Measurements from ENCODE around the gene WDFY4. TPM values are rescaled to one million over a fixed set of nuclear protein-coding genes. Genes with fewer than 3 reads are reported as not detected.

The WDFY4 gene
- total RNA-seq, 4 donors from 2014 or later = 1.6 to 5.1 (median 3.0) TPM

GRCh38 chr10:48811917-48812316 is 127.2 kb downstream of the WDFY4 start:
- WGBS, 2 donors (ENCODE audit: low coverage in 1 of 2) = 88% methylated on average over 4 of the region's 4 CpGs; no CpG with 5 or more reads in 1 of the 2 donors
- Histone ChIP-seq H3K9me3 (no peaks in the 10 kb centered on the region), H3K36me3 (no peaks in the 10 kb centered on the region), H3K27ac (no peak overlapping the region), H3K4me1 (no peaks in the 10 kb centered on the region), H3K27me3 (no peaks in the 10 kb centered on the region), H3K4me3 (no peak overlapping the region)
- TF ChIP-seq POLR2AphosphoS5 (IDR thresholded peaks at IDR 0.05) (no peak), CTCF (IDR thresholded peaks at IDR 0.05) (no peak), EP300 (IDR thresholded peaks at IDR 0.05) (no peak), POLR2A (IDR thresholded peaks at IDR 0.05) (no peak)
- no peak for ATAC-seq

GRCh38 chr10:48813291-48813690 is 128.6 kb downstream of the WDFY4 start:
- Histone ChIP-seq H3K27ac (no peak overlapping the region), H3K4me3 (no peak overlapping the region), H3K36me3 (no peaks in the 10 kb centered on the region), H3K9me3 (no peaks in the 10 kb centered on the region), H3K27me3 (no peaks in the 10 kb centered on the region), H3K4me1 (no peaks in the 10 kb centered on the region)
- TF ChIP-seq POLR2A (IDR thresholded peaks at IDR 0.05) (no peak), POLR2AphosphoS5 (IDR thresholded peaks at IDR 0.05) (no peak), CTCF (IDR thresholded peaks at IDR 0.05) (no peak), EP300 (IDR thresholded peaks at IDR 0.05) (no peak)
- no peak for ATAC-seq
- WGBS, 2 donors (ENCODE audit: low coverage in 1 of 2) = 18 to 21% methylated on average over 1 of the region's 1 CpG

- H3K4me3 ChIP-seq = no peak overlapping the region
- no peaks in the 10 kb centered on the region for H3K27me3 ChIP-seq
- H3K36me3 ChIP-seq = no peaks in the 10 kb centered on the region
- TF ChIP-seq CTCF (IDR thresholded peaks at IDR 0.05) (no peak), POLR2A (IDR thresholded peaks at IDR 0.05) (no peak), EP300 (IDR thresholded peaks at IDR 0.05) (no peak), POLR2AphosphoS5 (IDR thresholded peaks at IDR 0.05) (no peak)
- H3K27ac ChIP-seq = no peak overlapping the region
- no peak for ATAC-seq
- WGBS, 2 donors (ENCODE audit: low coverage in 1 of 2) = 64 to 100% methylated on average over 1 to 3 of the region's 3 CpGs
- H3K9me3 ChIP-seq = no peaks in the 10 kb centered on the region
- H3K4me1 ChIP-seq = no peaks in the 10 kb centered on the region
Measured at GRCh38 chr10:48813825-48814224, 129.2 kb downstream of the WDFY4 start.

GRCh38 chr10:48814933-48815332 is 130.3 kb downstream of the WDFY4 start:
- no peaks in the 10 kb centered on the region for H3K27me3 ChIP-seq
- WGBS, 2 donors (ENCODE audit: low coverage in 1 of 2) = 50 to 78% methylated on average over 1 of the region's 1 CpG
- TF ChIP-seq EP300 (IDR thresholded peaks at IDR 0.05) (no peak), POLR2AphosphoS5 (IDR thresholded peaks at IDR 0.05) (no peak), CTCF (IDR thresholded peaks at IDR 0.05) (no peak), POLR2A (IDR thresholded peaks at IDR 0.05) (no peak)

GRCh38 chr10:48817141-48817540 is 132.5 kb downstream of the WDFY4 start:
- no peak overlapping the region for H3K27ac ChIP-seq
- H3K36me3 ChIP-seq = no peaks in the 10 kb centered on the region
- H3K4me3 ChIP-seq = no peak overlapping the region
- H3K9me3 ChIP-seq = no peaks in the 10 kb centered on the region
- H3K27me3 ChIP-seq = peaks cover 6% of the 10 kb centered on the region
- H3K4me1 ChIP-seq = no peaks in the 10 kb centered on the region
- 85% methylated on average over 4 of the region's 10 CpGs; no CpG with 5 or more reads in 1 of the 2 donors for WGBS, 2 donors (ENCODE audit: low coverage in 1 of 2)
- no peak for TF ChIP-seq POLR2A (IDR thresholded peaks at IDR 0.05)
- no peak for TF ChIP-seq POLR2AphosphoS5 (IDR thresholded peaks at IDR 0.05)
- TF ChIP-seq CTCF (IDR thresholded peaks at IDR 0.05) = no peak
- no peak for TF ChIP-seq EP300 (IDR thresholded peaks at IDR 0.05)
- ATAC-seq = no peak

More at GRCh38 chr10:48814933-48815332, 130.3 kb downstream of the WDFY4 start:
- no peaks in the 10 kb centered on the region for H3K36me3 ChIP-seq
- no peak overlapping the region for H3K27ac ChIP-seq
- H3K9me3 ChIP-seq = no peaks in the 10 kb centered on the region
- no peaks in the 10 kb centered on the region for H3K4me1 ChIP-seq
- no peak for ATAC-seq
- H3K4me3 ChIP-seq = no peak overlapping the region

Measured in gastroesophageal sphincter (tissue), 4 donors.